AG09319 (cell line): Measurements from ENCODE around the gene COX20.

Experiments
- DNase-seq: peaks from one replicate; pipeline ENCODE4 v3.0.0-alpha.2; 2010; ENCODE audit warnings: low read depth; ENCODE audit errors: extremely low read depth
- TF ChIP-seq, protein P1 (sequence below): IDR thresholded peaks from 2 replicates; pipeline ENCODE4 v1.5.1; 2011; ENCODE audit warnings: low read depth, mild to moderate bottlenecking, inconsistent platforms, low read length, moderate library complexity

COX20 gene

DNA sequence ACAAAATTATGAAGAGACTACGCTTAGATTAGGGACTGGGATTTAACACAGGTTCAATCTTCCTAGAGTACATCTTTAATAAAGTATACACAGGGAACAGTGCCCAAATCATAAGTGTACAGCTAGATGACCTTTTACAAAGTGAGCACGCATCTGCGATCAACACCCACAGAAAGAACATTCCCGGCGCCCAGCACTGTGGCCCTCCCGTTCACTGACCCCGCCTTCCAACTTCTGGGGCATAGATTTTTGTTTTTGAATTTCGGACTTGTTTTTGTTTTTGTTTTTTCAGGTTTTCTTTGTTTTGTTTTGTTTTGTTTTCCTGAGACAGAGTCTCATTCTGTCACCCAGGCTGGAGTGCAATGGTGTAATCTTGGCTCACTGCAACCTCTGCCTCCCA is 30.6 kb upstream of the COX20 start:
- TF ChIP-seq, protein P1, sequence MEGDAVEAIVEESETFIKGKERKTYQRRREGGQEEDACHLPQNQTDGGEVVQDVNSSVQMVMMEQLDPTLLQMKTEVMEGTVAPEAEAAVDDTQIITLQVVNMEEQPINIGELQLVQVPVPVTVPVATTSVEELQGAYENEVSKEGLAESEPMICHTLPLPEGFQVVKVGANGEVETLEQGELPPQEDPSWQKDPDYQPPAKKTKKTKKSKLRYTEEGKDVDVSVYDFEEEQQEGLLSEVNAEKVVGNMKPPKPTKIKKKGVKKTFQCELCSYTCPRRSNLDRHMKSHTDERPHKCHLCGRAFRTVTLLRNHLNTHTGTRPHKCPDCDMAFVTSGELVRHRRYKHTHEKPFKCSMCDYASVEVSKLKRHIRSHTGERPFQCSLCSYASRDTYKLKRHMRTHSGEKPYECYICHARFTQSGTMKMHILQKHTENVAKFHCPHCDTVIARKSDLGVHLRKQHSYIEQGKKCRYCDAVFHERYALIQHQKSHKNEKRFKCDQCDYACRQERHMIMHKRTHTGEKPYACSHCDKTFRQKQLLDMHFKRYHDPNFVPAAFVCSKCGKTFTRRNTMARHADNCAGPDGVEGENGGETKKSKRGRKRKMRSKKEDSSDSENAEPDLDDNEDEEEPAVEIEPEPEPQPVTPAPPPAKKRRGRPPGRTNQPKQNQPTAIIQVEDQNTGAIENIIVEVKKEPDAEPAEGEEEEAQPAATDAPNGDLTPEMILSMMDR = no peak
- no peak for DNase-seq

DNA sequence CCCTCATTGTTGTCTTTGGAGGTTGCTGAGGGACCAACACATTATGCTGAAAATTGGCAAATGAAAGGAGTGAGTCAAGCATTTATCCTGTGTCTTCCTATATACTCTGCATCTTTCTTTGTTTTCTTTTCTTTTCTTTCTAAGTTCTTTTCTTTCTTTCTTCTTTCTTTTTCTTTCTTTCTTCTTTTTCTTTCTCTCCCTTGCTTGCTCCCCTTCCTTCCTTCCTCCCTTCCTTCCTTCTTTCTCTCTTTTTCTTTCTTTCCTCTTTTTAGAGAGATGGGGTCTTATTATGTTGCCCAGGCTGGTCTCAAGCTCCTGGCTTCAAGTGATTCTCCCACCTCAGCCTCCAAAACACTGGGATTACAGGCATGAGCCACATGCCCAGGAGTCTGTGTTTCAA is 28.3 kb upstream of the COX20 start:
- TF ChIP-seq, protein P1 = no peak
- DNase-seq = no peak

DNA sequence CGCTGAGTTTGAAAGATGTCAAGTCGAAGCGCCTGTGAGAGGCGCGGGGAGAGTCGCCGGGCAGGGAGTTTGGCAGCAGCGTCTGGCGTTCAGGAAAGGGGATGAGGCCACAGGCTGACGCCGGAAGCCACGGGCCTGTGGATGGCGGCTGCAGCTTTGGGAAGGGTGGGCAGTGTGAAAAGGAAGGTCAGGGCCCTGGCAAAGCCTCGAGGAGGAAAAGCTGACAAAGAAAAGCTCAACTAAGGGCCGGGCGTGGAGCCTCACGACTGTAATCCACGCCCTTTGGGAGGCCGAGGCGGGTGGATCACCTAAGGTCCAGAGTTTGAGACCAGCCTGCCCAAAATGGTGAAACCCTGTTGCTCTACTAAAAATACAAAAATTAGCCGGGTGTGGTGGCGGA is 25.2 kb upstream of the COX20 start:
- no peak for DNase-seq

DNA sequence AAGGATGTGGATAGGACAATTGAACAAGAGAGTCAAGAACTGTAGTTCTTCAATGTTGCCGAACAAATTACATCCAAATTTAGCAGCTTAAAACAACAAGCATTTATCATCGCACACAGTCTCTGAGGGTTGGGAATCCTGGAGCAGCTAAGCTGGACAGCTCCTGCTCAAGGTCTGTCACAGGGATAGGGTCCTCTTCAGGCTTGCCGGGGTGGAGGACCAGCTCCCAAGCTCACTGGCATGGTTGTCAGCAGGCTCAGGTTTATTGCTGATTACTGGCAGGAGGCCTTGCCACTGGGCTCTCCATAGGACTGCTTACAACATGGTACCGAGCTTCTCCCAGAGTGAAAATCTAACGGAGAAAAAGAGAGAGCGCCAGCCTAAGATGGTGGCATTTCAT is 22.1 kb upstream of the COX20 start:
- TF ChIP-seq, protein P1 = no peak

More for the DNA sequence above, 25.2 kb upstream of the COX20 start:
- TF ChIP-seq, protein P1 = no peak

DNA sequence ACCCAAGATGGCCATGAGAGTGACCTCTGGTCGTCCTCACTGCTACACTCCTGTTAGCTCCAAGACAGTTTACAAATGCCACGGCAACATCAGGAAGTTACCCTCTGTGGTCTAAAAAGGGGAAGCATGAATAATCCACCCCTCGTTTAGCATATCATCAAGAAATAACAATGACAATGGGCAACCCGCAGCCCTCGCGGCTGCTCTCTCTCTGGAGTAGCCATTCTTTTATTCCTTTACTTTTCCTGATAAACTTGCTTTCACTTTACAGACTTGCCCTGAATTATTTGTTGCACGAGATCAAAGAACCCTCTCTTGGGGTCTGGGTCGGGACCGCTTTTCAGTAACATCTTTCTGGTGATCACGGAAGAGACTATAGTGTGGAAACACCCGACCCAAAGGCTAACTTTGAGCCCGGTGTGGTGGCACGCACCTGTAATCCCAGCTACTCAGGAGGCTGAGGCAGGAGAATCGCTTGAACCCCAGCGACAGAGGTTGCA is 19.8 kb upstream of the COX20 start:
- DNase-seq = no peak
- TF ChIP-seq, protein P1 = no peak

More for the DNA sequence above, 22.1 kb upstream of the COX20 start:
- no peak for DNase-seq

DNA sequence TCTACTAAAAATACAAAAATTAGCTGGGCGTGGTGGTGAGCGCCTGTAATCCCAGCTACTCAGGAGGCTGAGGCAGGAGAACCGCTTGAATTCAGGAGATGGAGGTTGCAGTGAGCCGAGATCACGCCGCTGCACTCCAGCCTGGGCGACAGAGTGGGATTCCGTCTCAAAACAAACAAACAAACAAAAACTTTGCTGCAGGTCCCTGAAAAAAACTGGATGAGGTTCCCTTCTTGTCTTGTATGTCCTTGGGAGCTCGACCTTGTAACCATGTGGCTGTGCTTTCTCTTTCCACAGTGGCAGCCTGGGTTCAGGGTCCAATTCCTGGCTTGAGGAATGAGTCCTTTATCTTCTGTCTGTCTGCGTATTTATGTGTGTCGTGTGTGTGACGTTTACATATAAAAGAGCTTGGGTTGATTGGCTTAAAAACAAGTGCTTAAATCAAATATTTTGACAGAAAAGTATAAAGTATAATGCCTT is 18.0 kb upstream of the COX20 start:
- no peak for DNase-seq
- TF ChIP-seq, protein P1 = no peak

DNA sequence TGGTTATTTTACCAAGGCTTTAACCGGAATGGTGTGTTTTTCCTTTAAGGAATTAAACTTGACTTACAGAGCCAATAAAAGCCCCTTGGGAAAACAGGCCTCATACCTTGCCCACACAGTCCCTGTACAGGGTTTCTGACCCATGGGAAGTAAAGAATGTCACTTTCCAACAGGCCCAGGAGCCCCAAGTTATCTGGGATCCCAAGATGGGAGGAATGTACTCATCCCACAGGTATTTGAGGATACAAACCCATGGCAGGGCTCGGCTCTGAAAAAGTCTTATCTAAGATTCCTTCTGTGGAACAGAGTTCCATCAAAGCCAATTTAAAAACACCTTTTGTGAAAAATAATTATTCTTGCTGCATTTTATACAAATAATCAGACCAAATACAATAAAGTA is 15.3 kb upstream of the COX20 start:
- TF ChIP-seq, protein P1 = no peak
- DNase-seq = no peak
